GM21367 (cell line): ENCODE data around the gene GAS6.

Source experiments
- ATAC-seq: cut with Tn5 transposase; IDR thresholded peaks from one replicate; pipeline ENCODE4 v1.9.1; 2021; ENCODE audit not compliant: unreplicated experiment

Gene GAS6

GRCh38 chr13:113888701-113889330 lies 24.9 kb upstream of the GAS6 start:
- no peak for ATAC-seq

- no peak for ATAC-seq
Observed at GRCh38 chr13:113887700-113888201, 23.9 kb upstream of the GAS6 start.

GRCh38 chr13:113886561-113887112 lies 22.8 kb upstream of the GAS6 start:
- ATAC-seq = no peak

GRCh38 chr13:113884821-113885220 lies 20.9 kb upstream of the GAS6 start:
- ATAC-seq = no peak

GRCh38 chr13:113883921-113884804 lies 20.3 kb upstream of the GAS6 start:
- no peak for ATAC-seq

GRCh38 chr13:113883314-113883811 lies 19.5 kb upstream of the GAS6 start:
- ATAC-seq = no peak

GRCh38 chr13:113882716-113883115 lies 18.8 kb upstream of the GAS6 start:
- no peak for ATAC-seq

GRCh38 chr13:113882267-113882630 lies 18.4 kb upstream of the GAS6 start:
- no peak for ATAC-seq

- ATAC-seq = no peak
Observed at GRCh38 chr13:113881614-113882266, 17.9 kb upstream of the GAS6 start.

GRCh38 chr13:113880651-113881611 lies 17.1 kb upstream of the GAS6 start:
- no peak for ATAC-seq

- ATAC-seq = no peak
Observed at GRCh38 chr13:113879494-113880360, 15.9 kb upstream of the GAS6 start.

- ATAC-seq = no peak
Observed at GRCh38 chr13:113879017-113879416, 15.1 kb upstream of the GAS6 start.

- ATAC-seq = no peak
Observed at GRCh38 chr13:113877149-113877990, 13.5 kb upstream of the GAS6 start.

- no peak for ATAC-seq
Observed at GRCh38 chr13:113876346-113877148, 12.7 kb upstream of the GAS6 start.

- no peak for ATAC-seq
Observed at GRCh38 chr13:113875837-113876281, 12.0 kb upstream of the GAS6 start.

GRCh38 chr13:113875429-113875815 lies 11.5 kb upstream of the GAS6 start:
- ATAC-seq = no peak
